Fibroblast of lung (primary cell): ENCODE measurements around the gene TENM4. TPM values are rescaled to one million over a fixed set of nuclear protein-coding genes. Genes with fewer than 3 reads are reported as not detected.

Experiments used
- DNase-seq, 2 donors: peaks; one replicate each; pipeline versions ENCODE4 v3.0.0 to v3.0.0-alpha.2; 2010; ENCODE audit warnings: low read depth in 2 of 2
- H2AFZ ChIP-seq: 2 replicates; pipeline ENCODE4 v1.5.1; 2012; ENCODE audit warnings: low read length, control low read depth, inconsistent platforms
- H3K27ac ChIP-seq: 2 replicates; pipeline ENCODE4 v1.5.1; 2011; ENCODE audit warnings: low read length, control low read depth; ENCODE audit not compliant: insufficient read depth
- H3K27me3 ChIP-seq: 2 replicates; pipeline ENCODE4 v1.5.1; 2011; ENCODE audit warnings: mild to moderate bottlenecking, low read length; ENCODE audit not compliant: control insufficient read depth, insufficient read depth
- H3K36me3 ChIP-seq: 2 replicates; pipeline ENCODE4 v1.5.1; 2011; ENCODE audit warnings: low read length; ENCODE audit not compliant: control insufficient read depth, insufficient read depth
- H3K4me1 ChIP-seq: 2 replicates; pipeline ENCODE4 v1.5.1; 2011; ENCODE audit warnings: low read length; ENCODE audit not compliant: control insufficient read depth, insufficient read depth; ENCODE audit errors: extremely low read depth
- H3K4me2 ChIP-seq: 2 replicates; pipeline ENCODE4 v1.5.1; 2011; ENCODE audit warnings: low read length, control low read depth; ENCODE audit not compliant: insufficient read depth; ENCODE audit errors: extremely low read depth
- H3K4me3 ChIP-seq, 4 experiments: fragments of 200-600 bp in 1 of 4; sonication (generic) in 1 of 4; replicated peaks in 1 of 4; 2 replicates each; pipeline ENCODE4 v1.5.1; 2011 to 2016; ENCODE audit warnings: low read length in 4 of 4, low read depth in 3 of 4, mild to moderate bottlenecking in 3 of 4, control low read depth in 2 of 4, inconsistent platforms in 1 of 4, mixed read lengths in 1 of 4; ENCODE audit not compliant: insufficient read depth in 1 of 4; ENCODE audit errors: control extremely low read depth in 1 of 4
- H3K79me2 ChIP-seq: 2 replicates; pipeline ENCODE4 v1.5.1; 2012; ENCODE audit warnings: mild to moderate bottlenecking, low read length, inconsistent platforms; ENCODE audit not compliant: control insufficient read depth, insufficient read depth
- H3K9ac ChIP-seq: 2 replicates; pipeline ENCODE4 v1.5.1; 2011; ENCODE audit warnings: mild to moderate bottlenecking, low read length, control low read depth; ENCODE audit not compliant: insufficient read depth
- H3K9me3 ChIP-seq: 2 replicates; pipeline ENCODE4 v1.5.1; 2012; ENCODE audit warnings: low read depth, low read length; ENCODE audit not compliant: control insufficient read depth, insufficient read depth
- H4K20me1 ChIP-seq: 2 replicates; pipeline ENCODE4 v1.5.1; 2011; ENCODE audit warnings: low read length; ENCODE audit not compliant: control insufficient read depth, insufficient read depth; ENCODE audit errors: extremely low read depth
- EZH2 ChIP-seq: IDR thresholded peaks from 2 replicates; pipeline ENCODE4 v1.5.1; 2012; ENCODE audit warnings: low read length, control low read depth, mild to moderate bottlenecking; ENCODE audit errors: missing control alignments
- polyA plus RNA-seq, 2 donors: library from polyadenylated mRNA; depleted of rRNA in 1 of 2; stranded (reverse) in 1 of 2; unstranded in 1 of 2; fragments of >200 nt; gene quantifications; 2 replicates each; pipeline ENCODE4 v1.2.1, GENCODE V29; 2011 to 2012; ENCODE audit warnings: missing spikeins in 1 of 2
- total RNA-seq: library from RNA; depleted of rRNA; stranded (reverse); fragments of >200 nt; gene quantifications from 2 replicates; pipeline ENCODE4 v1.2.1, GENCODE V29; 2014
- TF ChIP-seq, protein P1 (sequence below), 2 donors: IDR thresholded peaks in 1 of 2; conservative IDR thresholded peaks in 1 of 2; 1 replicate in 1 of 2; 2 replicates in 1 of 2; pipeline ENCODE4 v1.5.1; 2011 to 2012; ENCODE audit warnings: low read length in 2 of 2, control low read depth in 1 of 2, inconsistent platforms in 1 of 2, low read depth in 1 of 2, mild to moderate bottlenecking in 1 of 2

Gene TENM4
- total and polyA plus RNA-seq, 2 donors (not counting 1 experiment from before 2014, with no cell fraction given), result 4.6 to 48.4 TPM

DNA sequence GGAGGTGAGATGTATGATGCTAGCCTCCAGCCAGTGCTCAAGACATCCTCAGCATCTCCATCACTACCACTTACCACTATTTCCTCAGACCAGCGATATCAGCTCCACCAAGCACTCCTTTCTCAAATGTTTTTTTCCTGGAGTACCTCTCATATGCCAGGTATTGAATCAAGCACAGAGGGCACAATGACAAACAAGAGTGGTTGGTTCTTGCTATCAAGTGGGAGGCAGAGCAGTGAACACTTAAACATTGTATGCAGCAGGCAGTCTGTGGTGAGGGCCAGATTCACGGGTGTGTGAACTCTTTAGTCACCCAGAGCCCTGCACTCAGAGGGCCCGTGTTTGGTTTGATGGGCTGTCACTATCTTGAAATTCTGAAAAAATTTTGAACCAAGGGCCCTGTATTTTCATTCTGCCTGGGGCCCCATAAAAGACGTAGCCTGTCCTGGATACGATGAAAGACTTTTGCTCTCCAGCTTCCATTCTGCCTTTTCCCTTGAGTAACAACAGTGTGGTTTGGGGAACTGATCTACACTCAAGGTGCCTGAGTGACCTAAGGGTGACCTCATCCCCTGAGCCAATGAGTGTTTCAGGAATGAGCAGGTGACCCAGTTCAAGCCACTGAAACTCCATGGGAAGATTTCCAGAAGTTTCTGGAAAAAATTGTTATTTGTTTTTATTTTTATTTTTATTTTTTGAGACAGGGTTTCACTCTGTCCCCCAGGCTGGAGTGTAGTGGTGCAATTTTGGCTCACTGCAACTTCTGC lies 517.8 kb downstream of the TENM4 start:
- no peak overlapping the region for H3K27ac ChIP-seq
- H4K20me1 ChIP-seq, result no peaks in the 10 kb centered on the region
- H3K27me3 ChIP-seq, result no peaks in the 10 kb centered on the region
- no peak overlapping the region for H3K4me2 ChIP-seq
- no peak overlapping the region for H3K9ac ChIP-seq
- H3K4me3 ChIP-seq, result no peak overlapping the region
- no peaks in the 10 kb centered on the region for H3K79me2 ChIP-seq
- no peaks in the 10 kb centered on the region for H3K4me1 ChIP-seq
- TF ChIP-seq, protein P1, sequence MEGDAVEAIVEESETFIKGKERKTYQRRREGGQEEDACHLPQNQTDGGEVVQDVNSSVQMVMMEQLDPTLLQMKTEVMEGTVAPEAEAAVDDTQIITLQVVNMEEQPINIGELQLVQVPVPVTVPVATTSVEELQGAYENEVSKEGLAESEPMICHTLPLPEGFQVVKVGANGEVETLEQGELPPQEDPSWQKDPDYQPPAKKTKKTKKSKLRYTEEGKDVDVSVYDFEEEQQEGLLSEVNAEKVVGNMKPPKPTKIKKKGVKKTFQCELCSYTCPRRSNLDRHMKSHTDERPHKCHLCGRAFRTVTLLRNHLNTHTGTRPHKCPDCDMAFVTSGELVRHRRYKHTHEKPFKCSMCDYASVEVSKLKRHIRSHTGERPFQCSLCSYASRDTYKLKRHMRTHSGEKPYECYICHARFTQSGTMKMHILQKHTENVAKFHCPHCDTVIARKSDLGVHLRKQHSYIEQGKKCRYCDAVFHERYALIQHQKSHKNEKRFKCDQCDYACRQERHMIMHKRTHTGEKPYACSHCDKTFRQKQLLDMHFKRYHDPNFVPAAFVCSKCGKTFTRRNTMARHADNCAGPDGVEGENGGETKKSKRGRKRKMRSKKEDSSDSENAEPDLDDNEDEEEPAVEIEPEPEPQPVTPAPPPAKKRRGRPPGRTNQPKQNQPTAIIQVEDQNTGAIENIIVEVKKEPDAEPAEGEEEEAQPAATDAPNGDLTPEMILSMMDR (conservative IDR thresholded peaks at IDR 0.05 in 1 of 2, IDR thresholded peaks at IDR 0.05 in 1 of 2; ENCODE audit: low read depth in 1 of 2, low read length in 2 of 2), result no peak
- no peak for TF ChIP-seq EZH2
- H3K36me3 ChIP-seq, result no peaks in the 10 kb centered on the region
- H3K9me3 ChIP-seq, result no peaks in the 10 kb centered on the region
- no peak for DNase-seq
- H2AFZ ChIP-seq, result no peak overlapping the region

- H3K27ac ChIP-seq, result no peak overlapping the region
- no peak overlapping the region for H3K9ac ChIP-seq
- no peaks in the 10 kb centered on the region for H3K79me2 ChIP-seq
- no peak overlapping the region for H3K4me2 ChIP-seq
- H3K27me3 ChIP-seq, result no peaks in the 10 kb centered on the region
- DNase-seq, result no peak
- H3K36me3 ChIP-seq, result no peaks in the 10 kb centered on the region
- H3K9me3 ChIP-seq, result no peaks in the 10 kb centered on the region
- TF ChIP-seq EZH2, result no peak
- TF ChIP-seq, protein P1 (conservative IDR thresholded peaks at IDR 0.05 in 1 of 2, IDR thresholded peaks at IDR 0.05 in 1 of 2; ENCODE audit: low read depth in 1 of 2, low read length in 2 of 2), result no peak
- no peak overlapping the region for H2AFZ ChIP-seq
- no peaks in the 10 kb centered on the region for H4K20me1 ChIP-seq
- no peak overlapping the region for H3K4me3 ChIP-seq
- H3K4me1 ChIP-seq, result no peaks in the 10 kb centered on the region
These were observed 519.3 kb downstream of the TENM4 start for GRCh38 chr11:78921509-78921908.

- H3K9me3 ChIP-seq, result no peaks in the 10 kb centered on the region
- no peaks in the 10 kb centered on the region for H4K20me1 ChIP-seq
- H3K4me2 ChIP-seq, result no peak overlapping the region
- H3K79me2 ChIP-seq, result no peaks in the 10 kb centered on the region
- no peaks in the 10 kb centered on the region for H3K36me3 ChIP-seq
- H3K9ac ChIP-seq, result no peak overlapping the region
- TF ChIP-seq EZH2, result no peak
- TF ChIP-seq, protein P1 (conservative IDR thresholded peaks at IDR 0.05 in 1 of 2, IDR thresholded peaks at IDR 0.05 in 1 of 2; ENCODE audit: low read depth in 1 of 2, low read length in 2 of 2), result no peak
- H3K4me1 ChIP-seq, result no peaks in the 10 kb centered on the region
- no peak for DNase-seq
- H2AFZ ChIP-seq, result no peak overlapping the region
- no peak overlapping the region for H3K4me3 ChIP-seq
- H3K27ac ChIP-seq, result no peak overlapping the region
- H3K27me3 ChIP-seq, result no peaks in the 10 kb centered on the region
These were observed 520.5 kb downstream of the TENM4 start for GRCh38 chr11:78920329-78920728.
